Smooth muscle cell (in vitro differentiated cells): ENCODE measurements around the gene NEDD9. TPM values are rescaled to one million over a fixed set of nuclear protein-coding genes. Genes with fewer than 3 reads are reported as not detected.

Experiments used
- DNase-seq: peaks from one replicate; lab custom pipeline; 2025; ENCODE audit not compliant: unreplicated experiment; lab: John Stamatoyannopoulos, UW
- H2AFZ ChIP-seq: fragments of 200-600 bp; sonication (generic); 2 replicates; pipeline ENCODE4 v1.6.0; 2016; ENCODE audit warnings: antibody characterized with exemption, low read depth, mild to moderate bottlenecking
- H3F3A ChIP-seq: fragments of 200-600 bp; sonication (generic); 2 replicates; pipeline ENCODE4 v1.6.0; 2017; ENCODE audit warnings: antibody characterized with exemption, low read depth
- H3K27ac ChIP-seq: fragments of 200-600 bp; sonication (generic); 2 replicates; pipeline ENCODE4 v1.5.1; 2016; ENCODE audit warnings: low read depth, mild to moderate bottlenecking
- H3K27me3 ChIP-seq: fragments of 200-600 bp; sonication (generic); 2 replicates; pipeline ENCODE4 v1.6.1; 2016; ENCODE audit warnings: low read depth, mild to moderate bottlenecking
- H3K36me3 ChIP-seq: fragments of 200-600 bp; sonication (generic); 2 replicates; pipeline ENCODE4 v1.5.1; 2016; ENCODE audit warnings: low read depth
- H3K4me1 ChIP-seq: fragments of 200-600 bp; sonication (generic); 2 replicates; pipeline ENCODE4 v1.5.1; 2016; ENCODE audit warnings: low read depth
- H3K4me2 ChIP-seq: fragments of 200-600 bp; sonication (generic); 2 replicates; pipeline ENCODE4 v1.6.0; 2016; ENCODE audit warnings: mild to moderate bottlenecking
- H3K4me3 ChIP-seq: fragments of 200-600 bp; sonication (generic); 2 replicates; pipeline ENCODE4 v1.5.1; 2016; ENCODE audit warnings: mild to moderate bottlenecking
- H3K79me2 ChIP-seq: fragments of 200-600 bp; sonication (generic); 2 replicates; pipeline ENCODE4 v1.6.0; 2016; ENCODE audit warnings: low read depth, mild to moderate bottlenecking
- H3K9ac ChIP-seq: fragments of 200-600 bp; sonication (generic); 2 replicates; pipeline ENCODE4 v1.6.0; 2016; ENCODE audit warnings: low read depth
- H3K9me3 ChIP-seq: fragments of 200-600 bp; sonication (generic); replicated peaks from 2 replicates; pipeline ENCODE4 v1.5.1; 2016; ENCODE audit warnings: low read depth
- H4K20me1 ChIP-seq: fragments of 200-600 bp; sonication (generic); 2 replicates; pipeline ENCODE4 v1.6.0; 2016; ENCODE audit warnings: low read depth
- CTCF ChIP-seq: fragments of 200-600 bp; sonication (generic); IDR thresholded peaks from 2 replicates; pipeline ENCODE4 v1.5.1; 2017; ENCODE audit warnings: borderline replicate concordance, mild to moderate bottlenecking, antibody characterized with exemption; ENCODE audit not compliant: insufficient read depth, poor library complexity, severe bottlenecking
- WGBS: methylation state at CpG from one replicate; pipeline ENCODE4 v1.1.7; 2016; ENCODE audit warnings: low lambda C conversion rate; 5-methylcytosine and 5-hydroxymethylcytosine counted together
- polyA plus RNA-seq: library from polyadenylated mRNA; unstranded; fragments of >200 nt; fragmentation: Nextera tagmentation; extraction: Ambion mirVana; gene quantifications from 2 replicates; pipeline ENCODE4 v1.2.1, GENCODE V29; 2016
- total RNA-seq: library from RNA; depleted of rRNA; stranded (reverse); fragments of >200 nt; gene quantifications from 2 replicates; pipeline ENCODE4 v1.2.3, GENCODE V29; 2014

Gene NEDD9
- total and polyA plus RNA-seq, 2 experiments from 2014 or later: 85.6 to 127 TPM

GRCh38 chr6:11174242-11174611, 58.2 kb downstream of the NEDD9 start:
- Histone ChIP-seq H3K9me3 (no peaks in the 10 kb centered on the region), H3K9ac (no peak overlapping the region), H3K36me3 (no peaks in the 10 kb centered on the region), H3F3A (peaks cover 3% of the 10 kb centered on the region), H3K4me3 (no peak overlapping the region), H3K27ac (no peak overlapping the region), H4K20me1 (no peaks in the 10 kb centered on the region), H3K4me2 (no peak overlapping the region), H3K27me3 (no peaks in the 10 kb centered on the region), H2AFZ (no peak overlapping the region), H3K79me2 (no peaks in the 10 kb centered on the region), H3K4me1 (peaks cover 7% of the 10 kb centered on the region)
- WGBS: 77% methylated on average over 5 of the region's 5 CpGs
- no peak for DNase-seq
- no peak for TF ChIP-seq CTCF

GRCh38 chr6:11172501-11173327, 59.8 kb downstream of the NEDD9 start:
- TF ChIP-seq CTCF: peak; percentile 89
- DNase-seq: peak; percentile 23
- Histone ChIP-seq H2AFZ (no peak overlapping the region), H3F3A (peaks cover 3% of the 10 kb centered on the region), H3K4me2 (peak overlapping the region; percentile 64), H3K4me1 (peaks cover 7% of the 10 kb centered on the region), H3K27me3 (no peaks in the 10 kb centered on the region), H3K36me3 (no peaks in the 10 kb centered on the region), H3K4me3 (no peak overlapping the region), H3K9ac (no peak overlapping the region), H4K20me1 (no peaks in the 10 kb centered on the region), H3K79me2 (no peaks in the 10 kb centered on the region), H3K9me3 (no peaks in the 10 kb centered on the region), H3K27ac (no peak overlapping the region)
- WGBS: 27% methylated on average over 17 of the region's 17 CpGs

GRCh38 chr6:11171952-11172351, 60.5 kb downstream of the NEDD9 start:
- H2AFZ ChIP-seq: no peak overlapping the region
- H3F3A ChIP-seq: peaks cover 3% of the 10 kb centered on the region
- no peak for TF ChIP-seq CTCF
- H3K4me2 ChIP-seq: peak overlapping the region; percentile 64
- H3K9ac ChIP-seq: no peak overlapping the region
- H4K20me1 ChIP-seq: no peaks in the 10 kb centered on the region
- H3K79me2 ChIP-seq: no peaks in the 10 kb centered on the region
- no peaks in the 10 kb centered on the region for H3K36me3 ChIP-seq
- H3K27ac ChIP-seq: no peak overlapping the region
- H3K4me3 ChIP-seq: no peak overlapping the region
- no peak for DNase-seq
- no peaks in the 10 kb centered on the region for H3K9me3 ChIP-seq
- peaks cover 7% of the 10 kb centered on the region for H3K4me1 ChIP-seq
- H3K27me3 ChIP-seq: no peaks in the 10 kb centered on the region
- WGBS: 93% methylated on average over 13 of the region's 13 CpGs
